ENCODE data around the gene DYNLRB1.

Gene DYNLRB1

DNA sequence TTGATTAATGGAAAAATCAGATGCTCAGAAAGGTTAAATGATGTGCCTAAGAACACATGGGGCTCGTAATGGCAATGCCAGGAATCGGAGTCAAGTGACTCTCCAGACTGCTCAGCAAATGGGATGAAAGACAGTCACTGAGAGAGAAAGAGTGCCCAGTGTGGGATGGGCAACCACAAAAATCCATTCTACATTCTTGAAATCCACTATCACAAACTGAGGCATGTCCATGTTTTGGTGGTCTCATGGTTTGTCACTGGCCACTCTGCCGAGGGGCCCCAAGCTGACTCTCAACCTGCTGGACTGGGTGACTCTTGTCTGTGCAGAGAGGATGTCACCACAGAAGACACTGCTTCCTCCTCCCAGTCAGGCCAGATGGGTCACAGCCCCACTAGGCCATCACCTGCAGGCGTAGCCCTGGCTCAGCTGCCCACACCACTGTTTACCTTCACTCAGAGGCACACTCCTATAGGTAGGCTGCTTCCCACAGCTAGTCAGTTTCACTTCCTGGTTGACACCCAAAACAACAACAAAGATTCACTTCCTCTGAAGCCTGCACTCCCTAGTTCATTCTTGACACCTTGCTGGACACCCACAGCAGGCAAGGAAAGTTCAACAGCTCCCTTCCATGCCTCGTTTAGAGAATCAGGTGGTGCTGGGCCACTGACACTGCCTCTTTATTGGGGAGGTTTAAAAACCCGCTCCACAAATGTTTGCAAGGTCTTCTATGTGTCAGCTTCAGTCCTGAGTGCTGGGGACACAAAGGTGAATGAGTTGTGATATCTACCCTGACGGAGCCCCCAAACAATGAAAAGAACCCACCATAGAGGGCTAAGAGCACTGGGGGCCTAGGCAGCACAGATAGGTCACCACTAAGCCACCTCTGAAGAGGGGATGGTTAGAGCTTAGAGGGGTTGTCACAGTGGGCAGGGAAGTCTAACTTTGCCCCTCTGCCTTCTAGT lies 64.0 kb downstream of the DYNLRB1 start:
- DNase-seq, result no peak

DNA sequence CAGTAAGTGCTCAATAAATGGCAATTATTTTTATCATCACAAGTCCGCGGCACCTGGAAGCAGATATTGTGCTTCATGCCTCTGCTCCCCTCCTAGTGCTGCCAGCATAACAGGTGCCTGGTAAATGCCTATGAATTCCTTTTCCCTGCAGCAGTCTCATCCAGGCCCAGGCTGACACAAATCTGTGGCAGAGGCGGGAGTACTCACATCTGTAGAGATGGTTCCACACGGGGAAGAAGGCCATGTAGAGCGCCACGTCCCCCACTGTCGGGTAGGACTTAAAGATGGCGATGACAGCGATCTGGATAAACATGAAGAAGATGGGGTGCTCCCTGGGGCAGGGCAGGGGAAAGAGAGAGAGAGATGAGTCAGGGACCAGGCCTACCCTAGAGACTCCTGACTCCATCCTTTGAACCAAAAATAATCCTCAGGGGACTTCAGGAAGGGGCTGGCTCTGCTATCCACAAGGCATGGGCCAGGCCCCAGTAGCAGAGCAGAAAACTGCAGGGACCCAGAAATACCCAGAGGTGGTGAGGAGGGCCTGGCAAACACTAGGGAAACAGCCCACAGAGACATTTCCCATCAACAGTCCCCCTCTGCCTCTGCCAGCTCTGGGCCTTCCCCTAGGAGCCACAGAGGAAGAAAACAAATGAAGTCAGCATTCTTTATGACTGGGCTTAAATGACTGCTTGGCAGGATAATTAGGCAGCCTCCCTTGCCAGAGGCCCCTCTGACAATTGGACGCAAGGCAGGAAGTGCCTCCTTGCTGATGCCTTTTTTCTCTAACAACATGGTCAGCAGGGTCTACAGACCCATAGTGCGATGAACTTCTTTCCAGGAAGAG lies 65.3 kb downstream of the DYNLRB1 start:
- peak; percentile 58 for DNase-seq

DNA sequence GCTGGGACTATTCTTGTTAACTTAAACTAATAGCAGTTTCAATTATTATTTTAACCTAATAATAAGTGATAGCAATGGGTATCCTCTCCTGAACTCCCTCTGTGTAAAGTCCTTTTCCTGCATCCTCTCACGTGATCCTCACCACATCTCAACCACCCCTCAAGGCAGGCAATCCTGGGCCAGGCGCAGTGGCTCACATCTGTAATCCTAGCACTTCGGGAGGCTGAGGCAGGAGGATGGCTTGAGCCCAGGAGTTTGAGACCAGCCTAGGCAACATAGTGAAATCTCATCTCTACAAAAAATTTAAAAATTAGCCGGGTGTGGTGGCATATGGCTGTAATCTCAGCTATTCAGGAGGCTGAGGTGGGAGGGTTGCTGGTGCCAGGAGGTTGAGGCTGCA lies 66.0 kb downstream of the DYNLRB1 start:
- DNase-seq, result no peak

DNA sequence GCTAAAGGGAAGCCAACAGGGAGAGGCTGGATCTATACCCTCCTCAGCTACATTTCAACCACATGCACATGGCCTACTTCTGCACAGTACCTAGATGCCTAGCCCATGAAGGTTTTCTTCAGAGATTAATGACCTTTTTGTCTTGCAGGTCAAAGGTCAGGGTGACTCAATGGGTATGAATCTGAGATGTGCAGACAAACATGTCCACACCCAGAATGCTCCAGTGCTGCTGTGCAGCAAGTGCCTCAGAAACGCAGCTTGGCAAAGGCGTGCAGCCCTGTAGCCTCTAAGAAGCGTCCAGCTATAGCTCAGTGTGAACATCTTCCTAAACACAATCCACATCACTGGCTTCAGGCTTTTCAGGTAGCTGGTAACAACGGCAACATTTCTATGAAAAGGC lies 66.7 kb downstream of the DYNLRB1 start:
- no peak for DNase-seq

DNA sequence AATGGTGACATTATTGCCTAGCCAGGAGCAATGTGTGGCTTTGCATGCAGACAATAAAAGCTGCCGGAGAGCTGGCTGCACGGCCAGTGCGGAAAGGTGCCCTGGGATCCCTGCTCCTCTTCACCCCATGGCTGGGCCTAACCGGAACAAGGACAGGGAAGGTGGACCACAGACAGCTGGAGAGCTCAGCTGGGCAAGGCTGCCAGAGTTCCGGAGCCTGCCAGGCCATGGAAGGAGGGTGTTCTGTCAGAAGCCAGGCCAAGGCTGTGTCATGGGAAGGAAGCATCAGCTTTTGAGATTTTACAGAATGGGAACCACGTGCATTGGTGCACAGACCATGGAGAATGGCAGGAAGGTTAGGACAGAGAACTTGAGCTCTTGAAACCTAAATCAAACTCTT lies 67.3 kb downstream of the DYNLRB1 start:
- DNase-seq, result no peak

DNA sequence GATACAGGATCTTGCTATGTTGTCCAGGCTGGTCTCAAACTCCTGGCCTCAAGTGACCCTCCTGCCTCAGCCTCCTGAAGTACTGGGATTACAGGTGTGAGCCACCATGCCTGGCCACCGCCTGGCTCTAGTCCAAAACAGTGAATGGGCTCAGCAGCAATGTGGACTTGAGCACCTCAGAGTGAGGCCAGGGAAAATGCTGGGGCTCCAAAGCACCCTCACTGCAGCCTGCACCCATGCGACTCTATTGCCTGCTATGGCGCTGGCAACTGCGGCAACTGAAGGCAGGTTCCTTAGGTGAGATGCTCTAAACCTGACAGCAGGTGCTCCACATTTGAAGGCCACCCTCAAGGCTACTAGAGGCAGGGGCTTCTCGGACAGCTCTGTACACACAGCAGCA lies 68.8 kb downstream of the DYNLRB1 start:
- no peak for DNase-seq

DNA sequence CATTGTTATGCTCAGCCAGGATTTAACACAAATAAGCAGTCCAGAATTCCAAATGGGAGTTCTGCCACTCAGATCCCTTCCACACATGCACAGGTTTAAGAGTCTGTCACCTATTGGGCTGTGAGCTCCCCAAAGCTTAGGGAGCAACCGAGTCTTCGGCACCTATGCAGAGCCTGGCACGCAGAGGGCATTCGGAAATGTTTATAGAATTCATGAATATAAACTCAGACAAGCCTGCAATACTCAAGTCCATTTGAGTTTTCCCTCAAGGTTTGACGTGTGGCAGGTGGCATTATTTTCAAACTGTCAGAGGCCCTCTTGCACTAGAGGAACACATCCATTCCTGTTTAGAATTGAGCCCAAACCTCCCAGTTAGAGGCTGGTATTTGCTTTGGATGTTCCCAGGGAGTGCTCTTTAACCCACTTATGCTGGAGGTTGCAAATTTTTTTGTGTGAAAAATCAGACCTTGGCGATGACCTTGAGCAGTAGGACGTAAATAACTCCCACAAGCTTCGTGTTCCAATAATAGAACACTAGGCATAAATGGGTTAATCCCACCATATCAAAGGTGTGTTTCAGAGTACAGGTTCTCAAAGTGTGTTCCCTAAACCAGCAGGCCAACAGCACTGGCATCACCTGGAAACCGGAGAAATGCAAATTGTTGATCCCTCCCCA lies 70.4 kb downstream of the DYNLRB1 start:
- no peak for DNase-seq

Measured in activated CD8-positive, alpha-beta memory T cell treated with anti-CD3 and anti-CD28 coated beads, Interleukin-2, amount 50 U/mL, for 48 hours (primary cell).